AG10803 (cell line): Measurements from ENCODE around the gene PIP4K2C.
"Not testable (repeated sequence)": the region's sequence is repeated elsewhere in the genome, so short reads cannot be mapped to it uniquely, and the experiment has no call there.

Experiments
- DNase-seq: peaks from one replicate; pipeline ENCODE4 v3.0.0; 2010; ENCODE audit warnings: low read depth
- H3K4me3 ChIP-seq: 2 replicates; pipeline ENCODE4 v1.5.1; 2011; ENCODE audit warnings: mild to moderate bottlenecking, low read length, control low read depth
- CTCF ChIP-seq: conservative IDR thresholded peaks from 2 replicates; pipeline ENCODE4 v1.5.1; 2011; ENCODE audit warnings: mild to moderate bottlenecking, low read length, control low read depth, inconsistent platforms

Gene PIP4K2C

GRCh38 chr12:57552306-57552651, 38.7 kb upstream of the PIP4K2C start:
- no peak for DNase-seq
- no peak overlapping the region for H3K4me3 ChIP-seq
- TF ChIP-seq CTCF: no peak

GRCh38 chr12:57552835-57553313, 38.1 kb upstream of the PIP4K2C start:
- no peak for TF ChIP-seq CTCF

GRCh38 chr12:57553343-57554202, 37.4 kb upstream of the PIP4K2C start:
- DNase-seq: no peak
- no peak overlapping the region for H3K4me3 ChIP-seq
- no peak for TF ChIP-seq CTCF

More at GRCh38 chr12:57552835-57553313, 38.1 kb upstream of the PIP4K2C start:
- H3K4me3 ChIP-seq: no peak overlapping the region
- DNase-seq: peak; percentile 46

- DNase-seq: no peak
- no peak for TF ChIP-seq CTCF
- no peak overlapping the region for H3K4me3 ChIP-seq
These were observed 36.5 kb upstream of the PIP4K2C start for GRCh38 chr12:57554453-57554852.

GRCh38 chr12:57554897-57555296, 36.1 kb upstream of the PIP4K2C start:
- H3K4me3 ChIP-seq: no peak overlapping the region
- no peak for DNase-seq
- TF ChIP-seq CTCF: no peak

- no peak for DNase-seq
- no peak for TF ChIP-seq CTCF
- no peak overlapping the region for H3K4me3 ChIP-seq
These were observed 32.1 kb upstream of the PIP4K2C start for GRCh38 chr12:57558864-57559263.

- TF ChIP-seq CTCF: no peak
- no peak overlapping the region for H3K4me3 ChIP-seq
- DNase-seq: no peak
These were observed 30.5 kb upstream of the PIP4K2C start for GRCh38 chr12:57560516-57560915.

GRCh38 chr12:57561117-57561516, 29.9 kb upstream of the PIP4K2C start:
- H3K4me3 ChIP-seq: not testable (repeated sequence)
- peak; percentile 19 for DNase-seq
